CD14-positive monocyte (primary cell): ENCODE data around the gene ALDH16A1. TPM values are rescaled to one million over a fixed set of nuclear protein-coding genes. Genes with fewer than 3 reads are reported as not detected.

Experiments
- DNase-seq, 3 donors: peaks; one replicate each; pipeline ENCODE4 v3.0.0-alpha.2; 2011 to 2022
- H2AFZ ChIP-seq: 2 replicates; pipeline ENCODE4 v1.6.0; 2012; ENCODE audit warnings: mild to moderate bottlenecking, low read depth, low read length, inconsistent platforms; ENCODE audit not compliant: insufficient read depth, poor library complexity, severe bottlenecking
- H3K27ac ChIP-seq, 2 donors: 1 replicate in 1 of 2; 2 replicates in 1 of 2; pipeline ENCODE4 v1.5.1; 2012 to 2013; ENCODE audit warnings: low read length in 2 of 2, control low read depth in 1 of 2, inconsistent platforms in 1 of 2, low read depth in 1 of 2, mild to moderate bottlenecking in 1 of 2
- H3K27me3 ChIP-seq, 2 donors: one replicate each; pipeline versions ENCODE4 v1.6.0 to v1.6.1; 2011 to 2013; ENCODE audit warnings: low read length in 2 of 2; ENCODE audit not compliant: control insufficient read depth in 2 of 2, insufficient read depth in 2 of 2
- H3K36me3 ChIP-seq, 2 donors: replicated peaks in 1 of 2; 1 replicate in 1 of 2; 2 replicates in 1 of 2; pipeline versions ENCODE4 v1.5.1 to v1.6.1; 2012 to 2013; ENCODE audit warnings: low read length in 2 of 2, control low read depth in 1 of 2, inconsistent platforms in 1 of 2, mild to moderate bottlenecking in 1 of 2; ENCODE audit not compliant: insufficient read depth in 2 of 2, control insufficient read depth in 1 of 2
- H3K4me1 ChIP-seq, 2 donors: 1 replicate in 1 of 2; 2 replicates in 1 of 2; pipeline versions ENCODE4 v1.5.1 to v1.6.1; 2012 to 2013; ENCODE audit warnings: low read length in 2 of 2, control low read depth in 1 of 2, inconsistent platforms in 1 of 2, mild to moderate bottlenecking in 1 of 2, moderate library complexity in 1 of 2; ENCODE audit not compliant: insufficient read depth in 2 of 2, control insufficient read depth in 1 of 2
- H3K4me2 ChIP-seq: replicated peaks from 2 replicates; pipeline ENCODE3; 2012; ENCODE audit warnings: low read length, moderate library complexity, mild to moderate bottlenecking; ENCODE audit not compliant: poor library complexity, severe bottlenecking; ENCODE audit errors: extremely low read depth
- H3K4me3 ChIP-seq, 3 experiments: fragments of 200-600 bp in 1 of 3; sonication (generic) in 1 of 3; replicated peaks in 1 of 3; 1 replicate in 2 of 3; 2 replicates in 1 of 3; pipeline ENCODE4 v1.5.1; 2011 to 2013; ENCODE audit warnings: low read length in 3 of 3, mild to moderate bottlenecking in 3 of 3, control low read depth in 2 of 3, low read depth in 2 of 3, inconsistent platforms in 1 of 3, moderate library complexity in 1 of 3
- H3K79me2 ChIP-seq: 2 replicates; pipeline ENCODE4 v1.6.0; 2012; ENCODE audit warnings: mild to moderate bottlenecking, control low read depth, inconsistent platforms, low read length, moderate library complexity; ENCODE audit not compliant: insufficient read depth
- H3K9ac ChIP-seq: 2 replicates; pipeline ENCODE4 v1.6.0; 2017; ENCODE audit warnings: low read length, mild to moderate bottlenecking; ENCODE audit not compliant: insufficient read depth, poor library complexity, severe bottlenecking
- H3K9me3 ChIP-seq, 2 donors: replicated peaks in 1 of 2; 1 replicate in 1 of 2; 2 replicates in 1 of 2; pipeline versions ENCODE4 v1.5.1 to v1.6.1; 2012 to 2013; ENCODE audit warnings: low read length in 2 of 2, control low read depth in 1 of 2; ENCODE audit not compliant: control insufficient read depth in 1 of 2, insufficient read depth in 1 of 2
- H4K20me1 ChIP-seq: 2 replicates; pipeline ENCODE4 v1.6.0; 2012; ENCODE audit warnings: mild to moderate bottlenecking, low read length, control low read depth, moderate library complexity; ENCODE audit not compliant: insufficient read depth
- H3K27ac Mint-ChIP-seq, 7 donors: one replicate each; pipeline ENCODE4 v1.8.0; 2020; ENCODE audit warnings: mild to moderate bottlenecking in 7 of 7, mixed read lengths in 7 of 7, moderate library complexity in 6 of 7, inconsistent platforms in 2 of 7
- H3K27me3 Mint-ChIP-seq, 3 donors: one replicate each; pipeline ENCODE4 v1.8.0; 2021 to 2022; ENCODE audit warnings: low read depth in 3 of 3, mild to moderate bottlenecking in 3 of 3, mixed read lengths in 3 of 3, moderate library complexity in 3 of 3, inconsistent platforms in 1 of 3
- H3K36me3 Mint-ChIP-seq, 2 donors: one replicate each; pipeline ENCODE4 v1.8.0; 2020; ENCODE audit warnings: mixed read lengths in 2 of 2, inconsistent platforms in 1 of 2, mild to moderate bottlenecking in 1 of 2
- H3K4me1 Mint-ChIP-seq: one replicate; pipeline ENCODE4 v1.8.0; 2020; ENCODE audit warnings: mild to moderate bottlenecking, mixed read lengths
- H3K4me3 Mint-ChIP-seq, 2 donors: one replicate each; pipeline ENCODE4 v1.8.0; 2020; ENCODE audit warnings: mild to moderate bottlenecking in 2 of 2, mixed read lengths in 2 of 2, moderate library complexity in 1 of 2
- H3K9me3 Mint-ChIP-seq, 7 donors: one replicate each; pipeline ENCODE4 v1.8.0; 2020 to 2022; ENCODE audit warnings: mixed read lengths in 7 of 7, mild to moderate bottlenecking in 6 of 7, moderate library complexity in 6 of 7, inconsistent platforms in 2 of 7
- WGBS: methylation state at CpG from one replicate; pipeline ENCODE4 v1.1.5; 2013; ENCODE audit warnings: missing lambda C conversion rate; ENCODE audit not compliant: insufficient coverage; 5-methylcytosine and 5-hydroxymethylcytosine counted together
- intact Hi-C, 2 donors: fragments of 100-400 bp; cut with micrococcal nuclease; formaldehyde crosslinking; loops; one replicate each; pipeline versions ENCODE4 v1.15.0 to v1.15.1; 2023
- polyA plus RNA-seq, 3 donors: library from polyadenylated mRNA; depleted of rRNA in 1 of 3; unstranded in 2 of 3; stranded (reverse) in 1 of 3; fragments of 300-500 nt in 2 of 3; fragments of >200 nt in 1 of 3; fragmentation: Illumina TruSeq in 2 of 3; gene quantifications; 1 replicate in 2 of 3; 2 replicates in 1 of 3; pipeline ENCODE4 v1.2.3, GENCODE V29; 2012 to 2021
- TF ChIP-seq, protein P1 (sequence below): fragments of 200-600 bp; IDR thresholded peaks from one replicate; pipeline ENCODE4 v1.8.0; 2022; ENCODE audit warnings: antibody characterized with exemption, mild to moderate bottlenecking

The ALDH16A1 gene
- polyA plus RNA-seq, 3 donors: 30.8 to 39.5 (median 31.2) TPM

DNA sequence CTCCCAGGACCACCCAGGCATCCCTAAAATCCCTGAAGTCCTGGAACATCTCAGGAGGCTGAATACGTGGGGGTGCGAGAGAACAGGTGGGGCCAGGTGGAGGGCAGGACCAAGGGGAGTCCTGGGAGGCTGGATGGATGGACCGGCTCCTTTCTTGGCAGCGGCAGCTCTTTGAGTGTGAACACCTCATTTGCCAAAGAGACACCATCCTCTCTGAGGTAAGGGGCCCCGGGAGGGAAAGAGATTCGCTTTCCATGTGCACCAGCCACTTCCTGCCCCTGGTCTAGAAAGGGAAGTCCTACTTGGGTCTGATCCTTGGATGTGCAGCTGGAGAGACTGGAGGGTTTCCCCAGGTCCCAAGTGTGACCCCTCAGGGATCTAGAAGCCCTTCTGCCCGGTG lies 45.9 kb upstream of the ALDH16A1 start:
- no peaks in the 10 kb centered on the region for H3K79me2 ChIP-seq
- Mint-ChIP-seq H3K9me3 (peaks cover 0 to 5% (median 0%) of the 10 kb centered on the region in 7 donors), H3K27me3 (peaks cover 5 to 8% (median 6%) of the 10 kb centered on the region in 3 donors), H3K4me1 (peaks cover 26% of the 10 kb centered on the region), H3K36me3 (no peaks in the 10 kb centered on the region), H3K27ac (no peak overlapping the region), H3K4me3 (no peak overlapping the region)
- no peaks in the 10 kb centered on the region for H3K27me3 ChIP-seq
- H4K20me1 ChIP-seq: no peaks in the 10 kb centered on the region
- H3K9ac ChIP-seq: no peak overlapping the region
- no peak overlapping the region for H2AFZ ChIP-seq
- H3K4me2 ChIP-seq: no peak overlapping the region
- H3K27ac ChIP-seq: no peak overlapping the region
- no peaks in the 10 kb centered on the region for H3K36me3 ChIP-seq
- DNase-seq: no peak
- TF ChIP-seq, protein P1, sequence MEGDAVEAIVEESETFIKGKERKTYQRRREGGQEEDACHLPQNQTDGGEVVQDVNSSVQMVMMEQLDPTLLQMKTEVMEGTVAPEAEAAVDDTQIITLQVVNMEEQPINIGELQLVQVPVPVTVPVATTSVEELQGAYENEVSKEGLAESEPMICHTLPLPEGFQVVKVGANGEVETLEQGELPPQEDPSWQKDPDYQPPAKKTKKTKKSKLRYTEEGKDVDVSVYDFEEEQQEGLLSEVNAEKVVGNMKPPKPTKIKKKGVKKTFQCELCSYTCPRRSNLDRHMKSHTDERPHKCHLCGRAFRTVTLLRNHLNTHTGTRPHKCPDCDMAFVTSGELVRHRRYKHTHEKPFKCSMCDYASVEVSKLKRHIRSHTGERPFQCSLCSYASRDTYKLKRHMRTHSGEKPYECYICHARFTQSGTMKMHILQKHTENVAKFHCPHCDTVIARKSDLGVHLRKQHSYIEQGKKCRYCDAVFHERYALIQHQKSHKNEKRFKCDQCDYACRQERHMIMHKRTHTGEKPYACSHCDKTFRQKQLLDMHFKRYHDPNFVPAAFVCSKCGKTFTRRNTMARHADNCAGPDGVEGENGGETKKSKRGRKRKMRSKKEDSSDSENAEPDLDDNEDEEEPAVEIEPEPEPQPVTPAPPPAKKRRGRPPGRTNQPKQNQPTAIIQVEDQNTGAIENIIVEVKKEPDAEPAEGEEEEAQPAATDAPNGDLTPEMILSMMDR: no peak
- no peaks in the 10 kb centered on the region for H3K9me3 ChIP-seq
- H3K4me3 ChIP-seq: no peak overlapping the region
- 100% methylated on average over 3 of the region's 7 CpGs for WGBS
- H3K4me1 ChIP-seq: peaks cover 15 to 17% of the 10 kb centered on the region in 2 donors
- intact Hi-C loops: no loop called here

DNA sequence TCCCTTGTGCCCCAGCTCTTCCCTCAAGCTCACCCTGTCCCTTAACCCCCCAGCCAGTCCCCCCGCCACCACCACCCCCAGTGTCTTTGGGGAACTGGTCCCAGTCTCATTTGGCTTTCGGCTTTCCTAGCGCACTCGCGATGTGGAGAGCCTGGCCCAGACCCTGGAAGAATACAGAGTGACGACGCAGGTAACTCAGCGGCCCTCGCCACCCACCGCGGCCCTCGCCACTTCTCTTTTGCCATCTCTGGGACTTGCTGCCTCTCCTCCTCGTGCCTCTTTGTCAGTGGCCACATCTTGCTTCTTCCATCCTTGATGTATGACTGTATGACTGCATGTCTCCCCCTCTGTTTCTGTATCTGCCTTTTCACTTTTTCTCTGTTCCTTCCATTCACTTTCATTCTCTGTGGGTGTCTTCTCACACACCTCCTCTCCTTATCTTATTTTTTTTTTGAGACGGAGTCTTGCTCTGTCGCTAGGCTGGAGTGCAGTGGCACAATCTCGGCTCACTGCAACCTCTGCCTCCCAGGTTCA lies 45.5 kb upstream of the ALDH16A1 start:
- Histone ChIP-seq H2AFZ (no peak overlapping the region), H3K27ac (no peak overlapping the region), H3K4me2 (no peak overlapping the region), H3K4me3 (no peak overlapping the region), H3K79me2 (no peaks in the 10 kb centered on the region), H3K9ac (no peak overlapping the region), H3K9me3 (no peaks in the 10 kb centered on the region), H3K36me3 (no peaks in the 10 kb centered on the region), H3K27me3 (no peaks in the 10 kb centered on the region), H4K20me1 (no peaks in the 10 kb centered on the region), H3K4me1 (peaks cover 15 to 17% of the 10 kb centered on the region in 2 donors)
- H3K9me3 Mint-ChIP-seq: peaks cover 0 to 5% (median 0%) of the 10 kb centered on the region in 7 donors
- intact Hi-C loops: no loop called here
- DNase-seq: no peak
- TF ChIP-seq, protein P1: no peak
- no peak overlapping the region for H3K4me3 Mint-ChIP-seq
- peaks cover 28% of the 10 kb centered on the region for H3K4me1 Mint-ChIP-seq
- H3K27ac Mint-ChIP-seq: no peak overlapping the region
- 91% methylated on average over 16 of the region's 16 CpGs for WGBS
- H3K27me3 Mint-ChIP-seq: peaks cover 5 to 11% (median 6%) of the 10 kb centered on the region in 3 donors
- no peaks in the 10 kb centered on the region for H3K36me3 Mint-ChIP-seq
